Stimulated activated CD4-positive, alpha-beta T cell treated with anti-CD3 and anti-CD28 coated beads, Interleukin-12 subunit alpha, Interleukin-12 subunit beta, amount 100 ng/mL, for 4 hours (primary cell): ENCODE data around the gene SAMD8.

ENCODE experiments used
- DNase-seq: peaks from one replicate; pipeline ENCODE4 v3.0.0-alpha.2; 2020

The SAMD8 gene

GRCh38 chr10:75229971-75230370 lies 118.5 kb downstream of the SAMD8 start:
- DNase-seq = no peak

- DNase-seq = peak; percentile 92
Measured at GRCh38 chr10:75230600-75231038, 119.2 kb downstream of the SAMD8 start.
